SH-SY5Y (cell line): ENCODE results near the gene IFI35.

Experiments
- GATA2 ChIP-seq: IDR thresholded peaks from 2 replicates; pipeline ENCODE4 v1.6.1; 2011; ENCODE audit warnings: mild to moderate bottlenecking, low read depth, low read length
- GATA3 ChIP-seq: IDR thresholded peaks from 2 replicates; pipeline ENCODE4 v1.6.1; 2011; ENCODE audit warnings: low read depth, mild to moderate bottlenecking, low read length, moderate library complexity

DNA sequence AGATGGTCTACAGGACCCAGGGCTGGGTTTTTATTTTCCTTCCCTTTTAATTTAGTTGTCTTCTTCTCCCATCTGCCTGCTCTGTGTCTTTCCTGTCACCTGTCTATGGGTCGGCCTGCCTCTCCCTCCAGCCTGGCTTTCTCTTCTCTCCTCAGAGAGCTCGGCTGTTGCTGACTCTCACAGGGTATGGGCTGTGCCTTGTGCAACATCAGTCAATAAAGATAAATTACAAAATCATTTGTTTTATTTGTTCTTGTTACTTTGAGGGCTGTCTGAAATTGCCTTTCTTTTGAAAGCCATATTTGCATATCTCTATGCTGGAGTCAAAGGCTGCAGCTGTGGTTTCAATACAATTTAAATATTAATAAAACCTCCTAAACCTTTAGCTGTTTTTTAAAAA, 34.1 kb downstream of the IFI35 start:
- TF ChIP-seq GATA2, result no peak
- TF ChIP-seq GATA3, result no peak
